ENCODE data around the gene CAPN10.

GRCh38 chr2:240573516-240574385 is 12.8 kb upstream of the CAPN10 start:
- no peak for TF ChIP-seq EZH2 (IDR thresholded peaks at IDR 0.05)
- no peak for TF ChIP-seq POLR2AphosphoS5 (IDR thresholded peaks at IDR 0.05; ENCODE audit: borderline replicate concordance, low read depth, low read length)
- TF ChIP-seq FOXP2 (optimal IDR thresholded peaks at IDR 0.05; ENCODE audit: control extremely low read depth, extremely low read length, insufficient read depth), result no peak
